RWPE2 (cell line): ENCODE data around the gene MYL3.

Source experiments
- ATAC-seq: fragments of 200-7000 bp; cut with Tn5 transposase; 3 replicates; pipeline ENCODE4 v1.9.1; 2021; ENCODE audit warnings: low read depth
- DNase-seq: peaks from one replicate; pipeline ENCODE4 v3.0.0-alpha.2; 2020; ENCODE audit warnings: low spot score
- H3K27ac ChIP-seq: fragments of 450-650 bp; 2 replicates; pipeline ENCODE4 v1.5.1; 2017; ENCODE audit warnings: mild to moderate bottlenecking; ENCODE audit not compliant: poor library complexity, severe bottlenecking
- H3K27me3 ChIP-seq: fragments of 250-450 bp; sonication (Bioruptor Pico); 2 replicates; pipeline ENCODE4 v1.5.1; 2021; ENCODE audit warnings: mild to moderate bottlenecking, moderate library complexity; ENCODE audit not compliant: insufficient read depth, poor library complexity, severe bottlenecking
- H3K36me3 ChIP-seq: fragments of 250-450 bp; sonication (Bioruptor Pico); 2 replicates; pipeline ENCODE4 v1.5.1; 2020; ENCODE audit warnings: low read depth, mild to moderate bottlenecking, moderate library complexity
- H3K4me1 ChIP-seq: fragments of 250-450 bp; sonication (Bioruptor Pico); 2 replicates; pipeline ENCODE4 v1.5.1; 2021; ENCODE audit warnings: mild to moderate bottlenecking, moderate library complexity; ENCODE audit not compliant: insufficient read depth, poor library complexity, severe bottlenecking
- H3K4me3 ChIP-seq: fragments of 250-450 bp; sonication (Bioruptor Pico); 2 replicates; pipeline ENCODE4 v1.5.1; 2021; ENCODE audit warnings: mild to moderate bottlenecking, moderate library complexity; ENCODE audit not compliant: severe bottlenecking
- H3K9me3 ChIP-seq: fragments of 250-450 bp; sonication (Bioruptor Pico); 2 replicates; pipeline ENCODE4 v1.5.1; 2021; ENCODE audit warnings: mild to moderate bottlenecking, moderate library complexity; ENCODE audit not compliant: severe bottlenecking
- TF ChIP-seq, protein P1 (sequence below): fragments of 450-650 bp; IDR thresholded peaks from one replicate; pipeline ENCODE4 v1.5.1; 2017; ENCODE audit warnings: mild to moderate bottlenecking, moderate library complexity; ENCODE audit not compliant: poor library complexity, severe bottlenecking

The MYL3 gene

DNA sequence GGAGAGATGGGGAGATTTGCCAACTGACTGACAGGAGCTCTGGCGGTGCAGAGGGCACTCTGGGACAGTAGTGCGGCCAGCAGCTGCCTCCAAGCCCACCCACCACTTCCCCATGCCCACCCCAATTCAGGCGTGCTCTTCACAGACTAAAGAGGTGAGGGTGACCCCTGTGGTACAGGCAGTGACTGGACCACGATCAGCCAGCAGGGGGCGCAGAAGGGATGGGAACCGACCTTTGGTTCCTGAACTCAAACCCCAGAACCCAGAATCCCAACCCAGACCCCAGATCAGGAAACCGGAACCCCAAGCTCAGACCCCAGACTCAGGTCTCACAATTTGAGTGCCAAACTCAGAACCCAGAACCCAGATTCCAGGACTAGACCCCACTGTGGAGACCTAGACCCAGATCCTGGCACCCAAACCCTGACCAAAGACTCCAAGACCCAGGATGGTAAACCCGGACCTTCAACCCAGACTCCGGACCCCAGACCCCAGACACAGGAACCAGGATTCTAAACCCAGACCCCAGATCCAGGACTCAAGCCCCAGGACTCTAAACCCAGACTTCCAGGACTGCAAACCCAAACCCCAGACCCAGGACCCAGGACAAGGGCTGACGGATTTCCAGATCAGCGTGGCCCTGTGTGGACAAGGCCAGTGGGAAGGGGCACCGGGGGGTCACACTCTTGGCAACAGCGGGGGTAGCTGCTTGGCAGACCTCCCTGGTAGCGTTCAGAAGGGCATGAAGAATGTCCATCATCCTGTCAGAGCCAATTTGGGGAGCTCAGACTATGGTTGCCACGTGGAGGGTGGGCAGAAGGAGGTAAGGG is 3.7 kb upstream of the MYL3 start:
- Histone ChIP-seq H3K4me1 (no peaks in the 10 kb centered on the region), H3K27ac (no peak overlapping the region), H3K9me3 (no peaks in the 10 kb centered on the region), H3K27me3 (no peaks in the 10 kb centered on the region), H3K36me3 (no peaks in the 10 kb centered on the region), H3K4me3 (no peak overlapping the region)
- TF ChIP-seq, protein P1, sequence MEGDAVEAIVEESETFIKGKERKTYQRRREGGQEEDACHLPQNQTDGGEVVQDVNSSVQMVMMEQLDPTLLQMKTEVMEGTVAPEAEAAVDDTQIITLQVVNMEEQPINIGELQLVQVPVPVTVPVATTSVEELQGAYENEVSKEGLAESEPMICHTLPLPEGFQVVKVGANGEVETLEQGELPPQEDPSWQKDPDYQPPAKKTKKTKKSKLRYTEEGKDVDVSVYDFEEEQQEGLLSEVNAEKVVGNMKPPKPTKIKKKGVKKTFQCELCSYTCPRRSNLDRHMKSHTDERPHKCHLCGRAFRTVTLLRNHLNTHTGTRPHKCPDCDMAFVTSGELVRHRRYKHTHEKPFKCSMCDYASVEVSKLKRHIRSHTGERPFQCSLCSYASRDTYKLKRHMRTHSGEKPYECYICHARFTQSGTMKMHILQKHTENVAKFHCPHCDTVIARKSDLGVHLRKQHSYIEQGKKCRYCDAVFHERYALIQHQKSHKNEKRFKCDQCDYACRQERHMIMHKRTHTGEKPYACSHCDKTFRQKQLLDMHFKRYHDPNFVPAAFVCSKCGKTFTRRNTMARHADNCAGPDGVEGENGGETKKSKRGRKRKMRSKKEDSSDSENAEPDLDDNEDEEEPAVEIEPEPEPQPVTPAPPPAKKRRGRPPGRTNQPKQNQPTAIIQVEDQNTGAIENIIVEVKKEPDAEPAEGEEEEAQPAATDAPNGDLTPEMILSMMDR, result peak; percentile 81
- ATAC-seq (peak; percentile 48; the same call in 1 of the 3 replicates), DNase-seq (no peak)

DNA sequence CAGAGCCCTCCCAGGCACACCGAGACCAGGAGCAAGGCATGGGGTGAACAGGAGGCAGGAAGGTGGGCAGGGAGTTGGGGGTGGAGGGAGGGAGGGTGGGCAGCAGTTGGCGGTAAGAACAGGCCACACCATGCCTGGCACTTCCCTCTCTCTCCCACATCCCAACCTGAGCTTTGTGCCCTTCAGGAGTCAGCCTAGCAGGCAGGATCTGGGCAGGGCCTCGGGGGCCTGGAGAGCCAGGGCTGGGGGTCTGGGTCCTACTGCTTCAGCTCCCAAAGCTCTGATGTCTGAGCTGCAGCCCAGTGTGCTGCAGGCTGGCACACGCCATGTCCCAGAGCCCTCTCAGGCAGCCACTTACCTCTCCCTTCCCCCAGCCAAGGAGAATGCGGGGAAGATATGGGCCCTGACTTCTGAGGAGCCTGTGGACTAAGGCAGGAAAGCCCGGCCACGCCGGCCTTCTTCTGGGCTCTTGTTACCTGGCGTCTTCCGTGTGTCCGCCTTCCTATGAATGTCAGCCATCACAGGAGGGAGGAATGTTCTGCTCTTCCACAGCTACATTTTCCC is 2.9 kb upstream of the MYL3 start:
- no peak overlapping the region for H3K4me3 ChIP-seq
- no peak overlapping the region for H3K27ac ChIP-seq
- DNase-seq, result no peak
- ATAC-seq, result no peak
- H3K27me3 ChIP-seq, result no peaks in the 10 kb centered on the region
- TF ChIP-seq, protein P1, result no peak
- no peaks in the 10 kb centered on the region for H3K4me1 ChIP-seq
- no peaks in the 10 kb centered on the region for H3K36me3 ChIP-seq
- H3K9me3 ChIP-seq, result no peaks in the 10 kb centered on the region

DNA sequence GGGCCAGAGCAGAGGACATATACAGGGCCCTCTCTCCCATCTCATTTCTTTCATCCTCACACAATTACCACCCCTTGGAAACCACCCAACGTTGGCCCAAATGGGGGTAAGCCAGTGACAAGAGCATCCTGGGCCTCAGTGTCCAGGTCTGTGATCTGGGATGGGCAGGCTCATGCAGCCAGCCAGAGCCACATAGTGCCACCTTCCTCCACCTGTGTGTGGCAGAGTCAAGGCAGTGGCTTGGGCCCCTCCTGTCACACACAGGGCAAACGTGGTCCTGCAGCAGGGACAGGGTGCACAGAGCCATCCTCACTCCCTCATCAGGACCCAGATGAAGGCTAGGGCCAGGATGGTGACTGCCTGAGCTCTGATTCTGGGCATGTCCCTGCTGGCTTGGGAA is 2.3 kb upstream of the MYL3 start:
- no peak overlapping the region for H3K4me3 ChIP-seq
- no peaks in the 10 kb centered on the region for H3K27me3 ChIP-seq
- DNase-seq, result no peak
- no peaks in the 10 kb centered on the region for H3K4me1 ChIP-seq
- H3K9me3 ChIP-seq, result no peaks in the 10 kb centered on the region
- TF ChIP-seq, protein P1, result no peak
- no peak overlapping the region for H3K27ac ChIP-seq
- no peaks in the 10 kb centered on the region for H3K36me3 ChIP-seq
- ATAC-seq, result no peak

DNA sequence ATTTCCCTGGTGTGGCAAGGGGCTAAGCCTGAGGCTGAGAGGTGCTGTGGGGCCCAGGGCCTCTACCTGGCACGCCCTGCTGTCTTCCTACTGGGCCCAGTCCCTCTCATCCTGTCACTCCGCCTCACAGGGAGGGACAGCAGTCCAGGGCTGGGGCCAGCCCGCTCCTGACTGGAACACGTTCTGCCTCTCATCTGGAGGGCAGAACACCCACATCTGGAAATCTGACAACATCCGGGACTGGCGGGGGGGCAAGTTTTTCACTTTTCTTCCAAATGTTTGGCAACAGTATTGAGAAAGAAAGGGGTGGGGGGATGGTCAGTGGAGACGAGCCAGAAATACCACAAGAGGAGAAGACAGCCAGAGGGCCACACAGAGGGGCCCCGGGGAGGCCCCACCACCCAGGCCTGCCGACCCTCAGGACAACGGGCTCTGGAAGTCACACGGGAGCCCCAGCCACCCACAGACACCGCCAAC is 1.8 kb upstream of the MYL3 start:
- no peaks in the 10 kb centered on the region for H3K4me1 ChIP-seq
- no peak overlapping the region for H3K27ac ChIP-seq
- ATAC-seq, result peak; percentile 31; the same call in 1 of the 3 replicates
- no peak for DNase-seq
- TF ChIP-seq, protein P1, result no peak
- no peaks in the 10 kb centered on the region for H3K27me3 ChIP-seq
- H3K36me3 ChIP-seq, result no peaks in the 10 kb centered on the region
- no peaks in the 10 kb centered on the region for H3K9me3 ChIP-seq
- H3K4me3 ChIP-seq, result no peak overlapping the region
